Measurements from ENCODE around the gene ERICH6.
"Not testable (repeated sequence)": the region's sequence is repeated elsewhere in the genome, so short reads cannot be mapped to it uniquely, and the experiment has no call there.

The ERICH6 gene

DNA sequence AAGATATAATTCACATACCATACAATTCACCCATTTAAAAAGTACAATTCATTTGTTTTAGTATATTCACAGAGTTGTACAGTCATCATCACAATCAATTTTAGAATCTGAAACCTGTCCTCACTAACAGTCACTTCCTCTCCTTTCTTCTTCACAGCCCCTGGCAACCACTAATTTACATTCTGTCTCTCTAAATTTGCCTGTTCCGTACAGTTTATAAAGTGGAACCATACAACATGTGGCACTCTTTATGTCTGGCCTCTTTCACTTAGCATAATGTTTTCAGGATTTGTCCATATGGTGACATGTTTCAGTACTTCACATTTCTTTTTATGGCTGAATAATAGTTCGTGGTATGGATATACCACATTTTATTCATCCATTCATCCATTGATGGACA lies 22.7 kb downstream of the ERICH6 start:
- DNase-seq: peak; percentile 19

DNA sequence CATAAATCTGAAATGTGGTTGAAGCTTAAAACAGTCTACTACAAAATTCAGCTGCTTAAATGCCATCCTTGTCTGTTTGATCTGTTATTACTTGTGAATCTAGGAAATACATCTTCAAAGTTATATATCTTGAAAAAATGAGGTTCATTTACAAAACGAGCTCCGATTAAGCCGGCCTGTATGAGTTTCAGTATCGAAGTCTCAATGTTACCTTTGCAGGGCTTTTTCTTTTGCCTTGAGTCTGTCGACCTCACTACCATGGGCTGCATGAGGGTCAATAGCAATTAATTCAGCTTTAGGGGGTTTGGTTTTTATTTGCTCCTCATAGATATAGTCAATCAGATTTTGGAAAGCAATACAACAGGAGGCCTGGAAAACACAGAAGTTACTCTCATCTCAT lies 23.2 kb downstream of the ERICH6 start:
- DNase-seq: no peak

DNA sequence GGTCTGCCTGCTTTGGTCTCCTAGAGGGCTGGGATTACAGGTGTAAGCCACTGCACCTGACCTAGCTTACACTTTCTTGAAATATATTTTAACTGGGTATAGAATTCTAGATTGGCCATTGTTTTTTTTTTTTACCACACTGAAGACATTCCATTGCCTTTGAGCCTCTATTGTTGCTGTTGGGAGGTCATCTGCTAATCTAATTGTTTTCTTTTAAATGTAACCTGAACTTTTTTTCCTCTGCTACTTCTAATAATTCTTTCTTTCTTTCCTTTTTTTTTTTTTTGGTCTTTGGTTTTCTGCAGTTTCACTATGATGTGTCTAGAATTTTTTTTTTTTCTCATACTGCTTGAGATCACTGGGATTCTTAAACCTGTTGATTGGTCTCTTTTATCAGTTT lies 28.1 kb downstream of the ERICH6 start:
- DNase-seq: no peak

DNA sequence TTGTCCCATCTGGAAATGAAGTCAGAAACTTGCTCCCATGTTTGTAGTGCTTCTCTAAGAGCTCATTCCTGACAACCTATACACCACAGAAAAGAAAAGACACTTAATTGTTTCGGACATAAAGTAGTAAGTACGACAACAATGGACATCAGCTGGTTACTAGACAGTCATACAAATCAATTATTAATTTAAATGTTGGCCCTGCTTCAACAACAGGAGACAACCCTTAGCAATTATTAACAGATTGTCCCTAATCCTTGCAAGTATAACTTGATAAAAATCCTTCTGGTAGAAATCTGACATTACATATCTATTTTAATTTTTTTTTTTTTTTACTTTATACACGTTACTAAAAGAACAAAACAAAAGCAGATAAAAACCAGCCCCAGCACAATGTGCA lies 29.8 kb downstream of the ERICH6 start:
- no peak for DNase-seq

DNA sequence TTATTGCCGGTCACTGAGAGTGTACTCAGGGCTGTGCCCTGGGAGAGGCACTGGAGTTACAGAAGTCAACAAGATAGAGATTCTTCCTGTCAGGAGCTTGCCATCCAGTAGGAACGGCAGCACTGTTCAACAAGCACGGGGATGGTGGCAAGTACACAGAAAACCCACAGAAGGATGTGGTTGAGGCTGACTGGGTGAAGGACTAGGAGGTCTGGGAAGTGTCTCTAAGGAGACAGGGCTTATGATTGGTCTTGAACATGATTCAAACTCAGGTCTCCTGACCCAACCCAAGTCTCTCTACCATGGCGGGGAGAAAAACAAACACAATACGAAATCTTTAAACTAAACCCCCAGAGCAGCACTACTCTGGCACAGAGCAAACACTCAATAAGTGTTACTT lies 37.6 kb downstream of the ERICH6 start:
- no peak for DNase-seq

DNA sequence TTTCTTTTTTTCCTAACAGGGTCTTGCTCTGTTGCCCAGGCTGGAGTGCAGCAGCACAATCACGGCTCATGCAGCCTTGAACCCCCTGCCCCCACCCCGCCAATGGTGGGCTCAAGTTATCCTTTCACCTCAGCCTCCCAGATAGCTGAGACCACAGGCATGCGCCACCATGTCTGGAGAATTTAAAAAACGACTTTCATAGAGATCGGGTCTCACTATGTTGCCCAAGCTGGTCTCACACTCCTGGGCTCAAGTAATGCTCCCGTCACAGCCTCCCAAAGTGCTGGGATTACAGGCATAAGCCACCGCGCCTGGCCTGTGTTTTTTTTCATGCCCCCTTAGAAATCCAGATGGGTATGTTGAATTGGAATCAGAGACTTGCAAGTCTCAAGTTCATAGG lies 40.3 kb downstream of the ERICH6 start:
- no peak for DNase-seq

DNA sequence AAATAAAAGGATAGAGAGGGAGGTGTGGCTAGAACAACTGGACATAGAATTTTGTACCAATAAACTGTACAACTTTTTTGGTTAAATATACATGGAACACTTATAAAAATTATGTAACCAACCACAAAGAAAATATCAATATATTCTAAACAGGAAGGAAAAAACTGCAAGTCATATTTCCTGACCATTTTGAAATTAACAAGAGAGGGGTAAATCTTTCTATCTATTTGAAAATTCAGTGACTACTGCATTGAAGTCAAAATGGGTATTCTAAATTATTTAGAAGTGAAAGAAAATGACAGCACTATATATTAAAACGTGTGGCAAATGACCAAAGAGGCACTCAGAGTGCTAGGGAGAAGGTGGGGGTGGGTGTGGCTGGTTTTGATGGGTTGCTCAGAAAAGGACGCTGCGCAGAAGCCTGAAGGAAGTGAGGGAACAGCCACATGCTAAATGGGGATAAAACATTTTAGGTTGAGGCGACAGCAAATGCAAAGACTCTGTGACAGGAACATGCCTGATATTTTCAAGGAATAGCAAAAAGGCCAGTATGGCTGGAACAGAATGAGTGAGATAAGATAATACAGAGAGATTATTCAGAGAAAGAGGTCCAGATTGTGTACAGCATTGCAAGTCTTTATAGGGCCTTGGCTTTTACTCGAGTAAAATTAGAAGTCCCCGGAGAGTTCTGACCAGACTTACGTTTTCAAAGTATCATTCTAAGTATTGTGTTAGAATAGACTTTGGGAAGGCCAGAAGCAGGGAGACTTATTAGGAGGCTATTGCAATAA lies 41.1 kb downstream of the ERICH6 start:
- no peak for DNase-seq

DNA sequence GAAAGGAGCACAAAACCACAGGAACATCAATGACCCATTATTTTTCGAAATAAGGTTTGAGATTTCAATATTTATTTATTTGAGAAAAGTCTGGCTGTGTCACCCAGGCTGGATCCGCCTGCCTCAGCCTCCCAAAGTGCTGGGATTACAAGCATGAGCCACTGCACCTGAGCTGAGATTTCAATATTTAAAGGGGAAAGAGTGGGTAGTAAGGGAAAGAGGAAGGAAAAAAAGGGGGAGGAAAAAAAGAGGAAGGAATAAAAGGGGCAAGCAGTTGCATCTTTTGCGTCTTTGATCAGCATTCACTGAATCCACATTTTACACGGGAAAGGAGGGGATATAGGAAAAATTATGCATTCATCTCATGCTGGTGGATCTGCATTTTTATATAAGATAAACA lies 47.4 kb downstream of the ERICH6 start:
- no peak for DNase-seq

DNA sequence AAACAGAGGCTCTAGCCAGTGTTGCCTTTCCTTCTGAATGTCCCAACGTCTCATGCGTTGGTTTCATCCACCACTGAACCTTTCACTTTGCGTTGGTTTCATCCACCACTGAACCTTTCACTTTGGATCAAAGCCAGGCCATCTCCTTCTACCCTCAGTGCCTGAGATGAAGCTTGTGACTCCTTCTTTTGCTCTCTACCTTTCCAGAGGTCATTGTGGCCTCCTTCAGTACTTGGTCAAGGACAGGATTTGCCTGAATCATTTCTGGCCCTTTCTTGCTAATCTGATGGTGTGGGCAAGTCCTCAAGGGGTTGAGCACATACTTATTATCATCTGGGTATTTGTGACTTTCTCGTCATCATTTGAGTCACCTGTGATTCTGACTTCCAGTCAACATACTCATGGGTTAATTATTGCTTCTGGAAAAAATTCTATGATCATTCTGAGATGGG lies 50.6 kb downstream of the ERICH6 start:
- DNase-seq: no peak

DNA sequence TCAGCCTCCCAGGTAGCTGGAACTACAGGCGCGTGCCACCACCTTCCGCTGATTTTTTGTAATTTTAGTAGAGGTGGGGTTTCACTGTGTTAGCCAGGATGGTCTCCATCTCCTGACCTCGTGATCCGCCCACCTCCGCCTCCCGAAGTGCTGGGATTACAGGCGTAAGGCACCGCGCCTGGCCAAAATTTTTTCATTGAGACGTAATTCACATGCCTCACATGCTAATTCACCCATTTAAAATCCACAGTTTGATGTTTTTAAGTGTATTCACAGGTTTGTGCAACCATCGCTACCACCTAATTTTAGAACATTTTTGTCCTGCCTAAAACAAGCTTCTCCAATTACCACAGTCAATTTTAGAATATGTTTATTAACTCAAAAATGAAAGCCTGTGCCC lies 63.5 kb downstream of the ERICH6 start:
- no peak for DNase-seq

DNA sequence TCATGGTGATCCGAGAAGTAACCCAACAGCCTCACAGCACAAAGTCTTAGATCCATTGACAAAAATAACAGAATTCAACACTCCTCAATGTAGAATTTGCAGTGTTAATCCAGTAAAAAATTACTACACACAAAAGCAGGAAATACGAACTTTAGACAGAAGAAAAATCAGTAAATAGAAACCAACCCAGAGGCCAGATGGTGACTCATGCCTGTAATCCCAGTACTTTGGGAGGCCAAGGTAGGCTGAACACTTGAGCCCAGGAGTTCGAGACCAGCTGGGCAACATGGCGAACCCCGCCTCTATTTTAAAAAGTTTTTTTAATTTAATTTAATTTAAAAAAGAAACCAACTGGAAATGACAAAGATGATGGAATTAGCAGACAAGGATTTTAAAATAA lies 64.5 kb downstream of the ERICH6 start:
- DNase-seq: no peak

DNA sequence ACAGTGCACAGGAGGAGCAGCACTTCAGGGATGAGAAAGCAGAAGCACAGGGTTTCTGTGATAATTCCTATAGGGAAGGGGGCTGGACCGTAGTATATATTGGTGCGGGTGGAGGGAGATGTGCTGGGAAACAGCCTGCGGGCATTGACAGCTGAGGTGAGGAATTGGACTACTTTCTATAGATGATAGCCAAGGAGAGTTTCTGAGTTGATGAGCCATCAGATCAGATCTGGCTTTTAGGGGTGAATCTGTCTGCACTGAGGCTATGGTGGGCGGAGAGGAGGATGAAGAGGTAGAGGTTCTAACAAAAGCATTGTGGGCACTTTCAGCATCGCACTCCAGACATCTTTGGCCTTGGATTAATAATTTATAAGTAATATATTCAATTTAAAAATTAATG lies 67.5 kb downstream of the ERICH6 start:
- DNase-seq: no peak

DNA sequence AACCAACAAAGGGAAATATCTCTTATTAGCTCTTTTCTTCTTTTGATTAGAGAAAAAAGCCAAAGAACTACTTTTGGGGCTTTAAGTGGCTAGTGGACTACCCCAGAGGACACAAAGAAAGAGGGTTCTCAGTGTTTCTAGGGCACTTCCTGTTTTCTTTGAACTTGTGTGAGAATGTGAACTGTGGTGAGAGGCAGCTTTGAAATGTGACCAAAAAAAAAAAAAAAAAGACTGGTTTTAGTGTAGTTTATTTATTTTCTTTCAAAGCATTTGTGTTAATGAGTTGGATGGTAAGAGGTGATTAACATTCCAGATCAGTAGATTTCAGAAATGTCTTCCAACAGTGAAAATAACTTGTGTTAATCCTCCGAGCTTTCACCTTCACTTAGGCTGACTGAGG lies 68.2 kb downstream of the ERICH6 start:
- peak; percentile 56 for DNase-seq

DNA sequence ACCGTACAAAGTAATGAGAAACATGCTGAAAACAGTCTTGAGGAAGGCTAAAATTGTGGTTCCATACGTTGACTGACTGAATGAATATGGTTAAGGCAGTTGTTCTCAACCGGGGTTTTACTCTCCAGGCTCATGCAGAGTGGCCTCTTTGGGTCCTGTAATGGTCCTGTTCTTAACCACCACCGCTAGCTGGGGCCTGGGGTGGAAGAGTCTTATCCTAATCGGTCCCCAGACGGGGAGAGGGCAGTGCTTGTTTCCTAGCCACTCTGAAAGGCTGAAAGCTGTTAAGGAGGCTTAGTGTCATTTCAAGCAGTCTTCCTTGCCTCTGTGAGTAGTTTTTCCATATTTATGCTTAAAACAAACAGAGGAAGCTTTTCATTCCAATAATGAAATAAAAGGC lies 68.6 kb downstream of the ERICH6 start:
- DNase-seq: peak; percentile 6

DNA sequence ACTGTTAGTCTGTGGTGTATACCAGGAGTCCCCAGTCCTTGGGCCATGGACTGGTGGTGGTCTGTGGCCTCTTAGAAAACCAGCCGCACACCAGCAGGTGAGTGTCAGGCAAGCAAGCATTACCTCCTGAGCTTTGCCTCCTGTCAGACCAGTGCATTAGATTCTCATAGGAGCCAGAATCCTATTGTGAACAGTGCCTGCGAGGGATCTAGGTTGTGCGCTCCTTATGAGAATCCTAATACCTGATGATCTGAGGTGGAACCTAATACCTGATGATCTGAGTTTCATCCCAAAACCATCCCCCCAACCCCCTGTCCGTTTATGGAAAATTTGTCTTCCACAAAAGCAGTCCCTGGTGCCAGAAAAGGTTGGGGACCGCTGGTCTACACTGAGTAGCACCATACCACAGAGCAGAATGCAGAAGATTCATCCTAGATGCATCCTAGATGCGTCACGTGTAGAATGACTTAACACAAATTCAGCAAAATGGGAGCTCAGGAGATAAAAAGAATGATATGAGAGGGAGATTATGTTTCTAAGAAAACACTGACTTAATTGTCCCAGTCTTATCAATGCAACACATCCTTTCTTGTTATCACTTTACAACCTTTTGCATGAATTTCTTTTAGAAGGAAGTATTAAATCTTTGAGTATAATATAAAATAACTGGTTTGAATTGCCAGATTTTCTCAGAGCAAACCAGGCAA lies 72.1 kb downstream of the ERICH6 start:
- DNase-seq: no peak

DNA sequence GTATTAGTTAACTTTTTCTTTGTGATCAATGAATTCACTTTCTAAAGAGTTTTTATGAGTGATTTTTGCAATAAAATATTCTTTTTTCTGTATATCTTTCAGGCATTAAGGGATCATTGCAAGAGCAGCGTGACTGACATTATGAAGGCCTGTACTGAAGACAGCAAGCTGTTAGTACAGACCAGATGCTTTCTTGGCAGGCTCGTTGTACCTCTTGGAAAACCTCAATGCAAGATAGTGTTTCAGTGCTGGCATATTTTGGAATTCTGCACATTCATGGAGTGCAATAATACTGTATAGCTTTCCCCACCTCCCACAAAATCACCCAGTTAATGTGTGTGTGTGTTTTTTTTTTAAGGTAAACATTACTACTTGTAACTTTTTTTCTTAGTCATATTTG lies 76.2 kb downstream of the ERICH6 start:
- no peak for DNase-seq

DNA sequence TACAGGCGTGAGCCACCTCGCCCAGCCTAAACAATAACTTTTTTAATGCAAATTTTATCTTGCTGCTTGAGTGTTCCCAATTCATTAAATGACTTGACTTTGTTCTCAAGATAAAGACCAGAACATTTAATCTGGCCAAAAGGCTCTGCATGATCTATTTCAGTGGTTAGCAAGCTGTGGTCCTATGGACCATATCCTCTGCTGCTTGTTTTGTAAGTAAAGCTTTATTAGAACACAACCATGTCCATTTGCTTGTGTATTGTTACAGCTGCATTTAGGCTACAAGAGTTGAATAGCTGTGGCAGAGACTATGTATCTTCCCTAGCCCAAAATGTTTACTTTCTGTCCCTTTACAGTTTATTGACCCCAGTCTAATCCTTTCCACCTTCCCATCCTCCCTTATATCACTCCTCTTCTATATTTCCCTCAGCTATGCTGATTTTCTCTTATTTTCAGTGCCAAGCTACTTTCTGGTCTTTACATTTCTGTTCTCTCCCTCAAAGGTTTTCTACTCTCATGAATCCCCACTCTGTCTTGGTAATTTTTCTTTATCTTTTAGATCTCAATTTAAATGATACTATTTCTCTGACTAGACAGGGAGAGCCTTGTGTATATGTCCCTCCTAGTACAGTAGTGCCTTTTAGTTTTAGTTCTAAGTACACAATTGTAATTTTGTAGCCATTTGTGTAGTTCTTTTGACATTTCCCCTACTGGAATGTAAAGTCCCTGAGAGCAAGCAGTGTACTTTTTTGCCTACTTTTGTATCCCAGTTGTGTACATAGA lies 77.4 kb downstream of the ERICH6 start:
- DNase-seq: no peak

DNA sequence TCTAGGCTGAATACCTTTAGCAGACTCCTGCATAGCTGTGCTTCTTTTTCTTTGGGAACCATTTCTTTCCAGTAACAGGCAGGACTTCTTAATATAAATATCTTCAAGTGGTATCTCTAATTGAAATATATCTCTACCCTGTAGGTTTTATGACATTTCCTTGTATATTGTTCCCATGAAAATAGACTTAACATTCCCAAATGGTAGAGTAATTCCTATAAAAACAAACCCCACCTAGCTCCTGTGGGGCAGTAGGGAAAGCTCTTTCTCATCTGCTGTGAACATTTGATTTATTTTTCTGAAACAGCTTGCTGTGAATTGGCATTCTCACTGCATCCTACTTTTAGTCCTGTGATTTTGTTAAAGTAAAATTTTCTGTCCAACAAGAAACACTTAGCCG lies 79.8 kb downstream of the ERICH6 start:
- DNase-seq: no peak

DNA sequence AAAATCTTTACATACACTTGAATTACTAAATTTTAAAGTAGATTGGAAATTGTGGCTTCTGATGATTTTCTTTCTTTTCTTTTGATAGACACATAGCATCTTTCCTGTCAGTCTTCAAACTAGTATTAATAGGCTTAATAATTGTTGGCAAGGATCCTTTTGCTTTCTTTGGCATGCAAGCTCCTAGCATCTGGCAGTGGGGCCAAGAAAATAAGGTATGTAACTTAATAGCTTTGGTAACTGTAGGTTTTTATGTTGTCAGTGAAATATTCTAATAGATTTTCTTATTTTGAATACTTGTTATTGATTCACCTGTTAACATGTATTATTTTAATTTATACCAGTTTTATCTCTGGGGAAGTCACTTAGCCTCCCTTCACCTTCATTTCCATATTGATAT lies 80.8 kb downstream of the ERICH6 start:
- not testable (repeated sequence) for DNase-seq

DNA sequence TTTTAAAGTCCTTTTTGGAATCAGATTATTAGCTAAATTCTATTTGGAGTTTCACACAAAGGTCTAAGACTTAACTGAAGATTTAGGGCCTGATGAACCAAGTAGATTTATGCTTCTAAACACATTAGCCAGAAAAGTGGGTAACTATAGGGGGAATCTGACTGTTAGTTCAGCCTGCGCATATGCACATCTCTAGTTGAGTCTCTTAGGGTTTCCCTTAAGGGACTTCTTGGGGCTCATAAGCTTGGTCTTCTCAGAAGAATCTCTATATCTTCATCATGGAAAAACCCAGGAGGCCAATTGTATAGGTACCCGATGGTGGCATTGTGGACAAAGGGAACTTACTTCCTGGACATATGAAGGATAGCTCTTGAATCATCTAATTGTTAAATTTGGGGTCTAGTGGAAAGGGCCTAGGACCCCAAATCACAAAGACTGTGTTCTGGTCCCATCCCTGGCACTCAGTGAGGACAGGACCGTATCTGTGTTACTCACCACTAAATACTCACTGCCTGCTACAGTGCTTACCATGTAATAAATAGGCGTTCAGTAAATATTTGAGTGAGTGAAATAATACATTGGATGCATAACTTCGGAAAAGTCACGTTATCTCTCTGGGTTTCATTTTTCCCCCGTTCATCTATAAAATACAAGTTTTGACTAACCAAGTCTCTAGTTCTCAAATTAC lies 83.6 kb downstream of the ERICH6 start:
- no peak for DNase-seq

DNA sequence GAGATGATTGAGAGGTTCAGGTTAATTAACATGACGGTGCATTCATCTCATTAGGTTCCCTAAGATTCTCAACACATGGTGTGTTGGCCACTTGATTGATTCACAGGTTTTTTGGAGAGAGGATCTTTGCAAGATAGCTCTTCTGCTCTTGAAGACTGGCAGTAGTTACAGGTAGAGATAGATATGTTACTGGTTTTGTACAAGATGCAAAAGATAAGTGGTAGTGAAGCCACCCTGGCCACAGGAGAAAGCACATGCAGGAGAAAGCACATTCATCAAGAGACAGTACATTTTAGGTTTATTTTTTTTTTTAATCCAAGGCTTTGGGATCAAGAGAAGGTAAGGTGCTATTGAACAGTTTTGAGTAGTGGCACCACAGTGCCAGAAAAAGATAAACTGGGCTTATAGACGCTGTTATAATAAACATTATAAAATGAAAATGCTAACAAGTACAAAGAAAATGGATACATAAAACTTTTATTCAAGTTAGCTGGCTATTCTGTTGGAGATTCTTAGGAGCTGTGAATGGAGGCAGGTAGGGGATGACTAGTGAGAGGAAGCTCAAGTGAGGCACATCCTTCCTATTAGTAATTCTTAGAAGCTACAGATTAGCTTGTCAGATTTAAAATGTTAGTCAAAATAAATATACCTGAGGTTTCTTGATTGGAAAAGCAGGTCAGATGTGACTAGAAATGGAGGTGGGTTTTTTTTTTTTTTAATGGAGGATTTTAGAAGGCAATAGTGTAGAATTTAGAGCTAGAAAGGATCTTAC lies 89.8 kb downstream of the ERICH6 start:
- DNase-seq: no peak

DNA sequence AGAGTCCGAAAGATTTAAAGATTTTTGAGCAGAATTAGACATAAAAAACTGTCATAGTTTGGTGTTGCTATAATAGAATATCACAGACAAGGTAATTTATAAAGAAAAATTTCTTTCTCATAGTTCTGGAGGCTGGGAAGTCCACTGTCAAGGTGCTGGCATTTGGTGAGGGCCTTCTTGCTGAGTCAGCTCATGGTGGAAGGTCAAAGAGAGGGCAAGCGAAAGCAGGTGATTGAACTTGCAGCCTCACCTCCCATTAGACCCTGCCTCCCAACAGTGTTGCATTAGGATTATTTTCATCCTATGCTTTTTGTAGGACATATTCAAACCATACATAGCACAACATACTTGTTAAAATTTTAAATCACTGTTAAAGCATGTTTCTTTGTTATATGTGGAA lies 90.7 kb downstream of the ERICH6 start:
- no peak for DNase-seq

All from CD4-positive, alpha-beta T cell treated with Interleukin-12 subunit alpha and Interleukin-12 subunit beta, for 1 hour (primary cell).